ENCODE measurements around the gene STC2. TPM values are rescaled to one million over a fixed set of nuclear protein-coding genes. Genes with fewer than 3 reads are reported as not detected.
A peak's percentile ranks its signal among the peaks of the same experiment; 100 is the strongest.
"Not testable (repeated sequence)": the region's sequence is repeated elsewhere in the genome, so short reads cannot be mapped to it uniquely, and the experiment has no call there.

STC2 gene
- 24.8 to 26.9 TPM (median 26.0 TPM) in 3 replicates for total RNA-seq

GRCh38 chr5:173327948-173328843, at the start of gene STC2:
Gene STC2, minus strand, starts transcription at chr5:173328414. Its CDS starts 221 bp downstream, at chr5:173328193.
- peaks cover 53% of the 10 kb centered on the region for H3K4me1 Mint-ChIP-seq
- peaks cover 9% of the 10 kb centered on the region for H3K27me3 Mint-ChIP-seq (ENCODE audit: low read depth)
- no peaks in the 10 kb centered on the region for H3K9me3 Mint-ChIP-seq
- H3K36me3 Mint-ChIP-seq = peaks cover 8% of the 10 kb centered on the region
- no peak for TF ChIP-seq CTCF (IDR thresholded peaks at IDR 0.05; ENCODE audit: unreplicated experiment)
- DNase-seq (ENCODE audit: low spot score in 2 of 2, unreplicated experiment in 2 of 2) = peak; percentile 76 to 84
- peak within 1 kb of the TSS; percentile 98 for H3K27ac Mint-ChIP-seq
- peak within 1 kb of the TSS; percentile 93 for H3K4me3 Mint-ChIP-seq

- no peak for DNase-seq (ENCODE audit: low spot score in 2 of 2, unreplicated experiment in 2 of 2)
- H3K27ac Mint-ChIP-seq = no peak overlapping the region
- no peak for TF ChIP-seq CTCF (IDR thresholded peaks at IDR 0.05; ENCODE audit: unreplicated experiment)
- H3K4me3 Mint-ChIP-seq = no peak overlapping the region
- no peaks in the 10 kb centered on the region for H3K4me1 Mint-ChIP-seq
- no peaks in the 10 kb centered on the region for H3K36me3 Mint-ChIP-seq
- peaks cover 30% of the 10 kb centered on the region for H3K9me3 Mint-ChIP-seq
- H3K27me3 Mint-ChIP-seq (ENCODE audit: low read depth) = peaks cover 21% of the 10 kb centered on the region
Observed at GRCh38 chr5:173371400-173371799, 43.2 kb upstream of the STC2 start.

GRCh38 chr5:173363406-173363805, 35.2 kb upstream of the STC2 start:
- not testable (repeated sequence) for H3K4me3 Mint-ChIP-seq; H3K36me3 Mint-ChIP-seq; H3K27ac Mint-ChIP-seq; DNase-seq (ENCODE audit: low spot score in 2 of 2, unreplicated experiment in 2 of 2); H3K4me1 Mint-ChIP-seq
- H3K27me3 Mint-ChIP-seq (ENCODE audit: low read depth) = peaks cover 22% of the 10 kb centered on the region
- peaks cover 30% of the 10 kb centered on the region for H3K9me3 Mint-ChIP-seq

- H3K9me3 Mint-ChIP-seq = peaks cover 4% of the 10 kb centered on the region
- H3K4me3 Mint-ChIP-seq = no peak overlapping the region
Observed at GRCh38 chr5:173355561-173355960, 27.3 kb upstream of the STC2 start.

GRCh38 chr5:173354645-173355044, 26.4 kb upstream of the STC2 start:
- no peak overlapping the region for H3K4me3 Mint-ChIP-seq
- no peak overlapping the region for H3K27ac Mint-ChIP-seq
- no peaks in the 10 kb centered on the region for H3K36me3 Mint-ChIP-seq
- H3K27me3 Mint-ChIP-seq (ENCODE audit: low read depth) = peaks cover 8% of the 10 kb centered on the region
- no peak for TF ChIP-seq CTCF (IDR thresholded peaks at IDR 0.05; ENCODE audit: unreplicated experiment)
- H3K9me3 Mint-ChIP-seq = peaks cover 4% of the 10 kb centered on the region
- peaks cover 2% of the 10 kb centered on the region for H3K4me1 Mint-ChIP-seq
- DNase-seq (ENCODE audit: low spot score in 2 of 2, unreplicated experiment in 2 of 2) = no peak

More at GRCh38 chr5:173355561-173355960, 27.3 kb upstream of the STC2 start:
- Mint-ChIP-seq H3K4me1 (peaks cover 2% of the 10 kb centered on the region), H3K27me3 (ENCODE audit: low read depth) (peaks cover 4% of the 10 kb centered on the region), H3K36me3 (no peaks in the 10 kb centered on the region), H3K27ac (no peak overlapping the region)
- no peak for DNase-seq (ENCODE audit: low spot score in 2 of 2, unreplicated experiment in 2 of 2)
- TF ChIP-seq CTCF (IDR thresholded peaks at IDR 0.05; ENCODE audit: unreplicated experiment) = no peak

Measured in mesothelial cell of epicardium (in vitro differentiated cells).